K562 (cell line): Measurements from ENCODE around the gene HIRIP3. TPM values are rescaled to one million over a fixed set of nuclear protein-coding genes. Genes with fewer than 3 reads are reported as not detected.

Source experiments
- BMI1 ChIP-seq: fragments of 150-350 bp; IDR thresholded peaks from 2 replicates; pipeline ENCODE4 v1.6.1; 2014; ENCODE audit warnings: low read length
- DPF2 ChIP-seq: fragments of 450-650 bp; IDR thresholded peaks from 2 replicates; pipeline ENCODE4 v1.6.1; 2016
- E2F5 ChIP-seq: sonication (generic); formaldehyde crosslinking; IDR thresholded peaks from 2 replicates; pipeline ENCODE4 v1.8.0; 2022; ENCODE audit warnings: mild to moderate bottlenecking, missing genetic modification reagents
- EGR1 ChIP-seq: fragments of 450-650 bp; conservative IDR thresholded peaks from 2 replicates; pipeline ENCODE4 v1.6.1; 2017; ENCODE audit warnings: mild to moderate bottlenecking
- ETV1 ChIP-seq: fragments of 450-650 bp; conservative IDR thresholded peaks from 2 replicates; pipeline ENCODE4 v1.6.1; 2016; ENCODE audit warnings: missing genetic modification characterization, control low read depth, low read depth, missing compliant biosample characterization
- FOSL1 ChIP-seq: fragments of 200-800 bp; sonication (Bioruptor generic); conservative IDR thresholded peaks from 2 replicates; pipeline ENCODE4 v1.6.1; 2016; ENCODE audit warnings: missing genetic modification characterization, missing compliant biosample characterization
- GABPB2 ChIP-seq: fragments of 250-450 bp; sonication (Bioruptor Pico); conservative IDR thresholded peaks from 2 replicates; pipeline ENCODE4 v1.5.1; 2021; ENCODE audit warnings: mild to moderate bottlenecking
- OTX1 ChIP-seq: fragments of 450-650 bp; formaldehyde crosslinking; IDR thresholded peaks from 2 replicates; pipeline ENCODE4 v1.4.0; 2022; ENCODE audit warnings: mild to moderate bottlenecking
- PATZ1 ChIP-seq: fragments of 250-450 bp; sonication (Bioruptor Pico); IDR thresholded peaks from 2 replicates; pipeline ENCODE4 v1.5.0; 2020; ENCODE audit warnings: mild to moderate bottlenecking, borderline replicate concordance
- PHB2 ChIP-seq: fragments of 450-650 bp; IDR thresholded peaks from 2 replicates; pipeline ENCODE4 v1.6.1; 2017; ENCODE audit warnings: low read depth
- PKNOX1 ChIP-seq: fragments of 450-650 bp; IDR thresholded peaks from 2 replicates; pipeline ENCODE4 v1.6.1; 2016
- RAD21 ChIP-seq, 2 experiments: fragments of 250-450 bp in 1 of 2; fragments of 450-650 bp in 1 of 2; sonication (Bioruptor Pico) in 1 of 2; formaldehyde crosslinking in 1 of 2; IDR thresholded peaks in 1 of 2; conservative IDR thresholded peaks in 1 of 2; 2 replicates each; pipeline versions ENCODE4 v1.4.0 to v1.8.0; 2020 to 2022; ENCODE audit warnings: mild to moderate bottlenecking in 2 of 2, moderate library complexity in 1 of 2
- RHOXF2B ChIP-seq: fragments of 250-450 bp; sonication (Bioruptor Pico); conservative IDR thresholded peaks from 2 replicates; pipeline ENCODE4 v1.5.1; 2021
- SMC3 ChIP-seq: conservative IDR thresholded peaks from 2 replicates; pipeline ENCODE4 v1.6.1; 2011; ENCODE audit warnings: low read depth, low read length, improper control_type of control experiment; ENCODE audit not compliant: insufficient read depth
- XRCC5 ChIP-seq: fragments of 200-400 bp; formaldehyde crosslinking; IDR thresholded peaks from 2 replicates; pipeline ENCODE4 v1.6.1; 2017; ENCODE audit warnings: low read depth, mild to moderate bottlenecking, low read length
- ZBED1 ChIP-seq: IDR thresholded peaks from 2 replicates; pipeline ENCODE4 v1.6.1; 2014
- ZMIZ1 ChIP-seq, 2 experiments: fragments of 150-350 bp in 1 of 2; IDR thresholded peaks; 2 replicates each; pipeline ENCODE4 v1.6.1; 2012 to 2016; ENCODE audit warnings: low read depth in 2 of 2, low read length in 2 of 2, mild to moderate bottlenecking in 1 of 2, moderate library complexity in 1 of 2
- ZNF212 ChIP-seq: fragments of 450-650 bp; formaldehyde crosslinking; IDR thresholded peaks from 2 replicates; pipeline ENCODE4 v1.4.0; 2020; ENCODE audit warnings: mild to moderate bottlenecking
- ZNF3 ChIP-seq: fragments of 250-450 bp; sonication (Bioruptor Pico); IDR thresholded peaks from 2 replicates; pipeline ENCODE4 v1.5.0; 2021; ENCODE audit warnings: mild to moderate bottlenecking, moderate library complexity
- polyA plus RNA-seq, 8 experiments: library from polyadenylated mRNA; depleted of rRNA in 4 of 8; stranded (reverse) in 5 of 8; unstranded in 3 of 8; fragments of >200 nt; fragmentation: Nextera tagmentation in 2 of 8; fragmentation: Illumina TruSeq in 1 of 8; extraction: Ambion mirVana in 2 of 8; extraction: Trizol in 1 of 8; gene quantifications; 2 replicates each; pipeline versions ENCODE4 v1.2.1 to v1.2.3, GENCODE V29; 2011 to 2014; ENCODE audit warnings: inconsistent platforms in 1 of 8, missing spikeins in 1 of 8
- total RNA-seq, 7 experiments: library from RNA; depleted of rRNA in 6 of 7; stranded (reverse); fragments of >200 nt in 6 of 7; fragmentation: Illumina TruSeq in 2 of 7; extraction: Trizol in 2 of 7; gene quantifications; 2 replicates each; pipeline versions ENCODE4 v1.2.1 to v1.2.3, GENCODE V29; 2011 to 2021; ENCODE audit warnings: low replicate concordance in 1 of 7
- TF ChIP-seq, protein P1 (sequence below): sonication (generic); formaldehyde crosslinking; IDR thresholded peaks from 2 replicates; pipeline ENCODE4 v1.9.0; 2022; ENCODE audit warnings: mild to moderate bottlenecking, missing genetic modification reagents

The HIRIP3 gene
- total and polyA plus RNA-seq, 9 of the 15 experiments (the other 6 are each of a cell fraction or from before 2014, with no cell fraction given), result 3.3 to 38.2 (median 18.2) TPM

- TF ChIP-seq PATZ1 (CRISPR knock-in tag) (no peak), XRCC5 (no peak), ZNF3 (CRISPR knock-in tag) (no peak), SMC3 (no peak), DPF2 (no peak; the same call in 1 of the 2 replicates), BMI1 (no peak), ZBED1 (no peak), ZMIZ1 (IDR thresholded peaks at IDR 0.05; ENCODE audit: low read depth in 2 of 2, low read length in 2 of 2) (no peak), EGR1 (no peak), RAD21 (CRISPR knock-in tag; conservative IDR thresholded peaks at IDR 0.05 in 1 of 2, IDR thresholded peaks at IDR 0.05 in 1 of 2) (no peak), FOSL1 (tag) (no peak), PHB2 (peak; percentile 33; the same call in 1 of the 2 replicates), RHOXF2B (CRISPR knock-in tag) (no peak), ZNF212 (CRISPR knock-in tag) (no peak), ETV1 (tag) (no peak), PKNOX1 (no peak), OTX1 (CRISPR knock-in tag) (no peak), GABPB2 (CRISPR knock-in tag) (no peak), E2F5 (CRISPR knock-in tag) (0 out of 2 replicates have a peak, but pooled peaks have one; percentile 7)
- TF ChIP-seq, protein P1, sequence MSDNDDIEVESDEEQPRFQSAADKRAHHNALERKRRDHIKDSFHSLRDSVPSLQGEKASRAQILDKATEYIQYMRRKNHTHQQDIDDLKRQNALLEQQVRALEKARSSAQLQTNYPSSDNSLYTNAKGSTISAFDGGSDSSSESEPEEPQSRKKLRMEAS (CRISPR knock-in tag), result peak; percentile 15; the same call in 1 of the 2 replicates
Measured at GRCh38 chr16:29974291-29975133, 20.9 kb downstream of the HIRIP3 start (continued).
